Esophagus squamous epithelium (tissue), 5 donors: ENCODE data around the gene CHDH. TPM values are rescaled to one million over a fixed set of nuclear protein-coding genes. Genes with fewer than 3 reads are reported as not detected.

ENCODE experiments used
- DNase-seq: peaks from one replicate; lab custom pipeline; 2025; lab: John Stamatoyannopoulos, UW
- H3K27ac ChIP-seq, 4 donors: fragments of 200-600 bp; sonication (generic); one replicate each; pipeline ENCODE4 v1.5.1; 2016 to 2019; ENCODE audit warnings: mild to moderate bottlenecking in 1 of 4
- H3K27me3 ChIP-seq, 4 donors: fragments of 200-600 bp; sonication (generic); 1 replicate in 3 of 4; 2 replicates in 1 of 4; pipeline versions ENCODE4 v1.5.1 to v1.6.0; 2017 to 2021; ENCODE audit warnings: antibody characterized with exemption in 1 of 4
- H3K36me3 ChIP-seq, 3 donors: fragments of 200-600 bp; sonication (generic); one replicate each; pipeline ENCODE4 v1.5.1; 2016 to 2019
- H3K4me1 ChIP-seq, 3 donors: fragments of 200-600 bp; sonication (generic); one replicate each; pipeline ENCODE4 v1.5.1; 2017 to 2019
- H3K4me3 ChIP-seq, 4 donors: fragments of 200-600 bp; sonication (generic); 1 replicate in 3 of 4; 2 replicates in 1 of 4; pipeline ENCODE4 v1.5.1; 2016 to 2019; ENCODE audit warnings: mild to moderate bottlenecking in 2 of 4, moderate library complexity in 1 of 4
- H3K9me3 ChIP-seq, 3 donors: fragments of 200-600 bp; sonication (generic); one replicate each; pipeline ENCODE4 v1.5.1; 2016 to 2019
- POLR2A ChIP-seq, 4 donors: fragments of 450-650 bp; IDR thresholded peaks; one replicate each; pipeline ENCODE4 v1.6.1; 2017; ENCODE audit warnings: antibody characterized with exemption in 4 of 4, mild to moderate bottlenecking in 4 of 4, moderate library complexity in 3 of 4
- WGBS, 2 donors: methylation state at CpG; one replicate each; pipeline ENCODE4 v1.1.5; 2018; 5-methylcytosine and 5-hydroxymethylcytosine counted together
- intact Hi-C: fragments of 100-400 bp; cut with DNase I; formaldehyde crosslinking; loops from one replicate; pipeline ENCODE4 v1.15.0; 2022
- total RNA-seq, 4 donors: library from RNA; depleted of rRNA; stranded (reverse); fragments of >200 nt; gene quantifications; one replicate each; pipeline ENCODE4 v1.1.0, GENCODE V29; 2016
- TF ChIP-seq, protein P1 (sequence below), 6 experiments: fragments of 450-650 bp in 4 of 6; fragments of 200-600 bp in 2 of 6; sonication (generic) in 2 of 6; IDR thresholded peaks; one replicate each; pipeline ENCODE4 v1.5.1; 2016 to 2019; ENCODE audit warnings: antibody characterized with exemption in 6 of 6, mild to moderate bottlenecking in 4 of 6, moderate library complexity in 4 of 6
- donor health status: DM: yes; HTN: yes; CAD: no.

Gene CHDH
- total RNA-seq, 4 donors from 2014 or later, result 0.92 to 2.1 (median 1.2) TPM

DNA sequence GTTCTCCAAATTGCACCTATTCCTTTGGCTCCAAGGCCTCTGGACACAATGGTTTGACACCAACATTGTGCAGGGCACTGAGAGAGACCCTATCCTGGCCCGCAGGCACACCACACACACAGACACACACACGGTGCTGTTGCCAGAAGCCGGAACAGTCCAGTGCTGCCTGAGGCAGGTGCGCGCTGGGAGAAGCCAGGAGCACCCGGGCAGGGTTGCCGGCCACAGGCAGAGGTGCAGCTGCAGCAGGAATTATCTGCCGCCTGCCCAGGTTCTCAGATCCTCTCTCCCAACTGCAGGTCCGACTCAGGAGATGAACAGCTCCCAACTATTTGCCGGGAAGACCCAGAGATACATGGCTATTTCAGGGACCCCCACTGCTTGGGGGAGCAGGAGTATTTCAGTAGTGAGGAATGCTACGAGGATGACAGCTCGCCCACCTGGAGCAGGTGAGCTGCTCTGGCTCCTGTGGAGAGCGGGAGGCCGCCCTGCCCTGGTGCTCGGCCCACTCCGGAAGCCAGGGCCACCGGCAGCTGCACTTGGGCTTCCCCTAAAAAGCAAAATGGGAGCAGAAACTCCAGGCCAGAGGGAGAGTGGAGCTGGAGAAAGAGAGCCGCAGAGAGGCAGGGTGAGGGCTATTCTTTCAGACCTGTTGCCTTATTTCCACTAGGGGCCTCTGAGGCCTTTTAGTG, 42.9 kb downstream of the CHDH start:
- DNase-seq, result no peak
- H3K36me3 ChIP-seq, result no peaks in the 10 kb centered on the region
- 80% methylated on average over 1 of the region's 18 CpGs; no CpG with 5 or more reads in 1 of the 2 donors for WGBS, 2 donors
- no peaks in the 10 kb centered on the region for H3K9me3 ChIP-seq
- intact Hi-C loops, result no loop called here
- H3K4me3 ChIP-seq, result no peak overlapping the region
- peaks cover 0 to 18% (median 5%) of the 10 kb centered on the region in 3 donors for H3K4me1 ChIP-seq
- TF ChIP-seq, protein P1, sequence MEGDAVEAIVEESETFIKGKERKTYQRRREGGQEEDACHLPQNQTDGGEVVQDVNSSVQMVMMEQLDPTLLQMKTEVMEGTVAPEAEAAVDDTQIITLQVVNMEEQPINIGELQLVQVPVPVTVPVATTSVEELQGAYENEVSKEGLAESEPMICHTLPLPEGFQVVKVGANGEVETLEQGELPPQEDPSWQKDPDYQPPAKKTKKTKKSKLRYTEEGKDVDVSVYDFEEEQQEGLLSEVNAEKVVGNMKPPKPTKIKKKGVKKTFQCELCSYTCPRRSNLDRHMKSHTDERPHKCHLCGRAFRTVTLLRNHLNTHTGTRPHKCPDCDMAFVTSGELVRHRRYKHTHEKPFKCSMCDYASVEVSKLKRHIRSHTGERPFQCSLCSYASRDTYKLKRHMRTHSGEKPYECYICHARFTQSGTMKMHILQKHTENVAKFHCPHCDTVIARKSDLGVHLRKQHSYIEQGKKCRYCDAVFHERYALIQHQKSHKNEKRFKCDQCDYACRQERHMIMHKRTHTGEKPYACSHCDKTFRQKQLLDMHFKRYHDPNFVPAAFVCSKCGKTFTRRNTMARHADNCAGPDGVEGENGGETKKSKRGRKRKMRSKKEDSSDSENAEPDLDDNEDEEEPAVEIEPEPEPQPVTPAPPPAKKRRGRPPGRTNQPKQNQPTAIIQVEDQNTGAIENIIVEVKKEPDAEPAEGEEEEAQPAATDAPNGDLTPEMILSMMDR (IDR thresholded peaks at IDR 0.05), result no peak
- no peak for TF ChIP-seq POLR2A (IDR thresholded peaks at IDR 0.05)
- peaks cover 0 to 34% (median 0%) of the 10 kb centered on the region in 4 donors for H3K27me3 ChIP-seq
- no peak overlapping the region for H3K27ac ChIP-seq

DNA sequence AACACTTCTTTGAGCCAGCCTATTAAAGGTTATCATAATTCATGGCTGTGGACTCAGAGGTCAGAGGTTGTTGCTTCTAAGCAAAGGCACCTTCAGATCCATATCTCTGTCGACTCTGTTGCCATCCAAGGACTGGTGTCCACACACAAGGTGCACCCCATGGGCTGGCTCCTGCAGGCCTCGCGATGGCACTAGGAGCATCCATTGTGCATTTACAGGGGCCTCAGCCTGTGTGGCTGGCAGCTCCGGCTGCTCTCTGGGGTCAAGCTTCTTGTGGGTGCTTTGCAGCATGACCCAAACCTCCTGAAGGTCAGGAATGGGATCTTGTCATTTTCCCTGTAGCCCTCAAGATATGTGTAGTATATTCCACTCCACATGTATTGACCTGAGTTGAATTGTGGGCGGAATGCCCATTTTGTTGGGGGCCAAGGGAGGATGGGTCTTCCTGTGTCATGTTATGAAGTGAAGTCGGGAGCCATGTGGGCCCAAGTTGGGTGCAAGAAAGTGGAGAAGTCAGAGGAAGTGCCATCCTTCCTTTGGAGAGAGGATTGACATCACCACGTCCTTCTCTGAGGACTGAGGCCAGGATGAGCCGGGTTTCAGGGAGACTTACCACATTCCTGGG, 43.9 kb downstream of the CHDH start:
- intact Hi-C loops, result no loop called here
- Histone ChIP-seq H3K27me3 (peaks cover 0 to 32% (median 0%) of the 10 kb centered on the region in 4 donors), H3K4me1 (peaks cover 0 to 18% (median 5%) of the 10 kb centered on the region in 3 donors), H3K36me3 (no peaks in the 10 kb centered on the region), H3K9me3 (no peaks in the 10 kb centered on the region), H3K27ac (no peak overlapping the region), H3K4me3 (no peak overlapping the region)
- DNase-seq, result no peak
- WGBS, 2 donors, result 79 to 93% methylated on average over 3 to 6 of the region's 8 CpGs
- TF ChIP-seq POLR2A (IDR thresholded peaks at IDR 0.05), result no peak
- TF ChIP-seq, protein P1 (IDR thresholded peaks at IDR 0.05), result no peak

DNA sequence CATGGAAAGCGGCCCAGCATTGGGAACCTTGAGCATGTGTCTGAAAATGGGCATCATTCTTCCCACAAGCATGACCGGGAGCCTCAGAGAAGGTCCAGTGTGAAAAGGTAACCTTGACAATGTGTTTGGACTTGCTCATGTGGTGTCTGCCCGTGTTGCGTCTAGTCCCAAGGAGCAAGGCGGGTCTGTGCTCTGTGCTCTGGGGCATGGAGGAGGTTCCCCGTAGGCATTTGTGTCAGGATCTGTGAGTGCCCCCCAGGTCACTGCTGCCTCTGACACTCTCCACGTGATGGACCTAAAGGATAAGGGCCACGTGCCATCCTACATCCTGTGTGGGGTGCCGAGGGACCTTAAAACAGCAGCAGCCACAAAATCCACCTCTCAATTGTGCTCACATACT, 44.9 kb downstream of the CHDH start:
- peaks cover 0 to 22% (median 0%) of the 10 kb centered on the region in 4 donors for H3K27me3 ChIP-seq
- no peaks in the 10 kb centered on the region for H3K9me3 ChIP-seq
- no peaks in the 10 kb centered on the region for H3K36me3 ChIP-seq
- DNase-seq, result no peak
- intact Hi-C loops, result no loop called here
- 73 to 89% methylated on average over 5 to 7 of the region's 9 CpGs for WGBS, 2 donors
- no peak overlapping the region for H3K4me3 ChIP-seq
- peaks cover 0 to 23% (median 5%) of the 10 kb centered on the region in 3 donors for H3K4me1 ChIP-seq
- no peak for TF ChIP-seq POLR2A (IDR thresholded peaks at IDR 0.05)
- TF ChIP-seq, protein P1 (IDR thresholded peaks at IDR 0.05), result no peak
- no peak overlapping the region for H3K27ac ChIP-seq

DNA sequence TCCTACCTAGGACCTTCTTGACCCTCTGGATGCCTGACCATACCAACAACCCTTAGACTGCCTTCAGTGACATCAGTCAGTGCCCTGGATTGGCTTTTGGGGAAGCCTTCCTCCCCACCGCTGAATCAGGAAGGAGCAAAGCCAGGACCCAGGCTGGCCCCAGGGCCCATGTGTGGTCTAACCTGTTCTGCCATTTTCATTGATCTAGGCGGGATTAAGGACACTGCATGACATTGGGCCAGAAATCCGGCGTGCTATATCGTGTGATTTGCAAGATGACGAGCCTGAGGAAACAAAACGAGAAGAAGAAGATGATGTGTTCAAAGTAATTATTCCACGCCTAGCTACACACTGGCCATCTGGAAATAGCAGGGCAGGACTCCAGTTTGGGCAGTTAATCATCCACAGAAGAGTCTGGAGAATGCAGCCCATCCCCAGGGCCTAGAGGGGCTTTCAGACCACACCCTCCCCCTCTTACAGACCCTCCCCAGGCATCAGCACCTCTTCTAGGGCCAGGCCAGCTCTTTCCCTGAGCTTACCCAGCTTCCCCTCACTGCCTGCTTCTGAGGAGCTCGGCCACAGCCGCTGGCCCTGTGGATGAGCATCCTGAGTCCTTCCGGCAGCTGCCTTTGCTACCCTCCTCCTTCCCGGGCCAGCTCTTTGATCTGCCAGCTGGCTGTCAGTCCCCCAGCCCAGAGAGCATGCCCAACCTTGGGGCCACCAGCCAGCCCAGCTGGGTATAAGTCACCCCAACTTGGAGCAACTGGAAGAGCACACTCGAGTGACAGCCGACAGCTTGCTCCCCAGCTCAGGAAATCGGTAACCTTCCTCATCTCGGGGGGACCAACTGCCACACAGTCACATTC, 45.9 kb downstream of the CHDH start:
- Histone ChIP-seq H3K9me3 (no peaks in the 10 kb centered on the region), H3K4me3 (no peak overlapping the region), H3K27me3 (peaks cover 0 to 14% (median 0%) of the 10 kb centered on the region in 4 donors), H3K36me3 (no peaks in the 10 kb centered on the region), H3K27ac (peak overlapping the region in 3 of 4 donors; percentile 43 to 61 (median 48)), H3K4me1 (peaks cover 0 to 34% (median 5%) of the 10 kb centered on the region in 3 donors)
- TF ChIP-seq, protein P1 (IDR thresholded peaks at IDR 0.05), result no peak
- TF ChIP-seq POLR2A (IDR thresholded peaks at IDR 0.05), result no peak
- DNase-seq, result no peak
- intact Hi-C loops, result no loop called here
- 53 to 65% methylated on average over 8 to 9 of the region's 16 CpGs for WGBS, 2 donors
